ENCODE data around the gene SAMD4B.

The SAMD4B gene

GRCh38 chr19:39410017-39410830 lies 68.0 kb downstream of the SAMD4B start:
- DNase-seq (ENCODE audit: low spot score): peak; percentile 64

GRCh38 chr19:39410831-39411080 lies 68.5 kb downstream of the SAMD4B start:
- no peak for DNase-seq (ENCODE audit: low spot score)

GRCh38 chr19:39411081-39411831 lies 69.0 kb downstream of the SAMD4B start:
- DNase-seq (ENCODE audit: low spot score): no peak

GRCh38 chr19:39411832-39412099 lies 69.5 kb downstream of the SAMD4B start:
- peak; percentile 97 for DNase-seq (ENCODE audit: low spot score)

GRCh38 chr19:39412100-39412866 lies 70.1 kb downstream of the SAMD4B start, which contains the start of gene PLEKHG2:
TSS of gene PLEKHG2 (plus strand) at chr19:39412669. CDS start at chr19:39414087, 1,418 bp downstream.
- DNase-seq (ENCODE audit: low spot score): peak; percentile 100

- no peak for DNase-seq (ENCODE audit: low spot score)
Measured at GRCh38 chr19:39412867-39413271, 70.6 kb downstream of the SAMD4B start.

GRCh38 chr19:39413272-39413910 lies 71.2 kb downstream of the SAMD4B start:
- peak; percentile 46 for DNase-seq (ENCODE audit: low spot score)

GRCh38 chr19:39413911-39414608 lies 71.8 kb downstream of the SAMD4B start:
- no peak for DNase-seq (ENCODE audit: low spot score)

GRCh38 chr19:39415111-39416046 lies 73.2 kb downstream of the SAMD4B start:
- DNase-seq (ENCODE audit: low spot score): no peak

- DNase-seq (ENCODE audit: low spot score): no peak
Measured at GRCh38 chr19:39416152-39417120, 74.2 kb downstream of the SAMD4B start.

- no peak for DNase-seq (ENCODE audit: low spot score)
Measured at GRCh38 chr19:39417463-39418181, 75.4 kb downstream of the SAMD4B start.

GRCh38 chr19:39419003-39419402 lies 76.8 kb downstream of the SAMD4B start:
- DNase-seq (ENCODE audit: low spot score): no peak

- no peak for DNase-seq (ENCODE audit: low spot score)
Measured at GRCh38 chr19:39420769-39421168, 78.5 kb downstream of the SAMD4B start.

GRCh38 chr19:39422020-39422419 lies 79.8 kb downstream of the SAMD4B start:
- no peak for DNase-seq (ENCODE audit: low spot score)

GRCh38 chr19:39423258-39424086 lies 81.3 kb downstream of the SAMD4B start:
- no peak for DNase-seq (ENCODE audit: low spot score)

GRCh38 chr19:39424934-39425333 lies 82.7 kb downstream of the SAMD4B start:
- no peak for DNase-seq (ENCODE audit: low spot score)

- DNase-seq (ENCODE audit: low spot score): no peak
Measured at GRCh38 chr19:39425744-39426143, 83.5 kb downstream of the SAMD4B start.

- DNase-seq (ENCODE audit: low spot score): peak; percentile 50
Measured at GRCh38 chr19:39426170-39426569, 83.9 kb downstream of the SAMD4B start.

Measured in NAMALWA (cell line).